Esophagus squamous epithelium (tissue), 5 donors: Measurements from ENCODE around the gene EPC2. TPM values are rescaled to one million over a fixed set of nuclear protein-coding genes. Genes with fewer than 3 reads are reported as not detected.

Experiments
- DNase-seq: peaks from one replicate; lab custom pipeline; 2025; lab: John Stamatoyannopoulos, UW
- H3K27ac ChIP-seq, 4 donors: fragments of 200-600 bp; sonication (generic); one replicate each; pipeline ENCODE4 v1.5.1; 2016 to 2019; ENCODE audit warnings: mild to moderate bottlenecking in 1 of 4
- H3K27me3 ChIP-seq, 4 donors: fragments of 200-600 bp; sonication (generic); 1 replicate in 3 of 4; 2 replicates in 1 of 4; pipeline versions ENCODE4 v1.5.1 to v1.6.0; 2017 to 2021; ENCODE audit warnings: antibody characterized with exemption in 1 of 4
- H3K36me3 ChIP-seq, 3 donors: fragments of 200-600 bp; sonication (generic); one replicate each; pipeline ENCODE4 v1.5.1; 2016 to 2019
- H3K4me1 ChIP-seq, 3 donors: fragments of 200-600 bp; sonication (generic); one replicate each; pipeline ENCODE4 v1.5.1; 2017 to 2019
- H3K4me3 ChIP-seq, 4 donors: fragments of 200-600 bp; sonication (generic); 1 replicate in 3 of 4; 2 replicates in 1 of 4; pipeline ENCODE4 v1.5.1; 2016 to 2019; ENCODE audit warnings: mild to moderate bottlenecking in 2 of 4, moderate library complexity in 1 of 4
- H3K9me3 ChIP-seq, 3 donors: fragments of 200-600 bp; sonication (generic); one replicate each; pipeline ENCODE4 v1.5.1; 2016 to 2019
- POLR2A ChIP-seq, 4 donors: fragments of 450-650 bp; IDR thresholded peaks; one replicate each; pipeline ENCODE4 v1.6.1; 2017; ENCODE audit warnings: antibody characterized with exemption in 4 of 4, mild to moderate bottlenecking in 4 of 4, moderate library complexity in 3 of 4
- WGBS, 2 donors: methylation state at CpG; one replicate each; pipeline ENCODE4 v1.1.5; 2018; 5-methylcytosine and 5-hydroxymethylcytosine counted together
- intact Hi-C: fragments of 100-400 bp; cut with DNase I; formaldehyde crosslinking; loops from one replicate; pipeline ENCODE4 v1.15.0; 2022
- total RNA-seq, 4 donors: library from RNA; depleted of rRNA; stranded (reverse); fragments of >200 nt; gene quantifications; one replicate each; pipeline ENCODE4 v1.1.0, GENCODE V29; 2016
- TF ChIP-seq, protein P1 (sequence below), 6 experiments: fragments of 450-650 bp in 4 of 6; fragments of 200-600 bp in 2 of 6; sonication (generic) in 2 of 6; IDR thresholded peaks; one replicate each; pipeline ENCODE4 v1.5.1; 2016 to 2019; ENCODE audit warnings: antibody characterized with exemption in 6 of 6, mild to moderate bottlenecking in 4 of 6, moderate library complexity in 4 of 6
- donor health status: DM: yes; HTN: yes; CAD: no.

Gene EPC2
- total RNA-seq, 4 donors from 2014 or later = 10.6 to 29.2 (median 15.4) TPM

- intact Hi-C loops = no loop called here
- Histone ChIP-seq H3K9me3 (no peaks in the 10 kb centered on the region), H3K27me3 (no peaks in the 10 kb centered on the region), H3K27ac (no peak overlapping the region), H3K4me1 (no peaks in the 10 kb centered on the region), H3K4me3 (no peak overlapping the region), H3K36me3 (peaks cover 0 to 33% (median 0%) of the 10 kb centered on the region in 3 donors)
- 75 to 96% methylated on average over 1 of the region's 1 CpG for WGBS, 2 donors
- no peak for DNase-seq
- TF ChIP-seq, protein P1, sequence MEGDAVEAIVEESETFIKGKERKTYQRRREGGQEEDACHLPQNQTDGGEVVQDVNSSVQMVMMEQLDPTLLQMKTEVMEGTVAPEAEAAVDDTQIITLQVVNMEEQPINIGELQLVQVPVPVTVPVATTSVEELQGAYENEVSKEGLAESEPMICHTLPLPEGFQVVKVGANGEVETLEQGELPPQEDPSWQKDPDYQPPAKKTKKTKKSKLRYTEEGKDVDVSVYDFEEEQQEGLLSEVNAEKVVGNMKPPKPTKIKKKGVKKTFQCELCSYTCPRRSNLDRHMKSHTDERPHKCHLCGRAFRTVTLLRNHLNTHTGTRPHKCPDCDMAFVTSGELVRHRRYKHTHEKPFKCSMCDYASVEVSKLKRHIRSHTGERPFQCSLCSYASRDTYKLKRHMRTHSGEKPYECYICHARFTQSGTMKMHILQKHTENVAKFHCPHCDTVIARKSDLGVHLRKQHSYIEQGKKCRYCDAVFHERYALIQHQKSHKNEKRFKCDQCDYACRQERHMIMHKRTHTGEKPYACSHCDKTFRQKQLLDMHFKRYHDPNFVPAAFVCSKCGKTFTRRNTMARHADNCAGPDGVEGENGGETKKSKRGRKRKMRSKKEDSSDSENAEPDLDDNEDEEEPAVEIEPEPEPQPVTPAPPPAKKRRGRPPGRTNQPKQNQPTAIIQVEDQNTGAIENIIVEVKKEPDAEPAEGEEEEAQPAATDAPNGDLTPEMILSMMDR (IDR thresholded peaks at IDR 0.05) = no peak
- TF ChIP-seq POLR2A (IDR thresholded peaks at IDR 0.05) = no peak
These were observed 110.3 kb downstream of the EPC2 start for GRCh38 chr2:148754864-148755263.

DNA sequence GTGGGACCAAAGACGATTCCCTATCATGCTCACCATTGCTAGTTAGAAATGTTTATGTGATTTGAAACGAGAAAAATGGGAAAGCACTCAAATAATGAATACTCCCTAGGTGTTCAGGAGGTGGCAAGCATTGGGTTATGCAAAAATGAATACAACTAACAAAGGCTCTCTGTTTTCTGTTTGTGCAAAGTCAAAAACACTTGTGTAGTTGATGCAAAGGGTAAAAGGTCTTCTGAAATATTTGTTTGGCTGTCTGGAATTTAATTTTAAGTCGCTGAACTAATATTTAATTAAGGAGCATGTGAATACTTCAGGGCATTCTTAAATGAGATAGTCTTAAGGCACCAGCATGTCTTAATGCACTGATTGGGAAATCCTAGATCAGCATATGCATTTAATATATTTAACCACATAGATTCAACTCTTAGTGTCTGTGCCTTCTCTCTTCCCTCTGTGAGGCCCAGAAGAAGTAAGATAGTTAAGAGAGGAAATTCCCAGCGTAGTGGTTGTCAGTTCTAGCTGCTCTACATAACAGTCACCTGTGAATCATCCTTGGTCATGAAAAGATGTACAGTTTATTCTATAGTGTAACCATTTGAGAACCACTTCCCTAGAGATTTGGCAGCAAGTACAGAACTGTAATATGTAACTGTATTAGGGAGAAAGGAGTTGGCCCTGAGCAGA is 111.9 kb downstream of the EPC2 start:
- H3K36me3 ChIP-seq = peaks cover 0 to 33% (median 0%) of the 10 kb centered on the region in 3 donors
- WGBS, 2 donors = 62 to 73% methylated on average over 4 of the region's 4 CpGs
- no peaks in the 10 kb centered on the region for H3K9me3 ChIP-seq
- intact Hi-C loops = no loop called here
- H3K27ac ChIP-seq = no peak overlapping the region
- H3K27me3 ChIP-seq = no peaks in the 10 kb centered on the region
- H3K4me1 ChIP-seq = no peaks in the 10 kb centered on the region
- TF ChIP-seq, protein P1 (IDR thresholded peaks at IDR 0.05) = no peak
- no peak for TF ChIP-seq POLR2A (IDR thresholded peaks at IDR 0.05)
- H3K4me3 ChIP-seq = no peak overlapping the region
- no peak for DNase-seq

- WGBS, 2 donors = 76 to 80% methylated on average over 3 of the region's 3 CpGs
- no peaks in the 10 kb centered on the region for H3K27me3 ChIP-seq
- no peaks in the 10 kb centered on the region for H3K4me1 ChIP-seq
- H3K36me3 ChIP-seq = peaks cover 0 to 59% (median 1%) of the 10 kb centered on the region in 3 donors
- no peaks in the 10 kb centered on the region for H3K9me3 ChIP-seq
- DNase-seq = no peak
- H3K4me3 ChIP-seq = no peak overlapping the region
- H3K27ac ChIP-seq = no peak overlapping the region
- TF ChIP-seq, protein P1 (IDR thresholded peaks at IDR 0.05) = no peak
- no peak for TF ChIP-seq POLR2A (IDR thresholded peaks at IDR 0.05)
- intact Hi-C loops = no loop called here
These were observed 120.3 kb downstream of the EPC2 start for GRCh38 chr2:148764815-148765214.

DNA sequence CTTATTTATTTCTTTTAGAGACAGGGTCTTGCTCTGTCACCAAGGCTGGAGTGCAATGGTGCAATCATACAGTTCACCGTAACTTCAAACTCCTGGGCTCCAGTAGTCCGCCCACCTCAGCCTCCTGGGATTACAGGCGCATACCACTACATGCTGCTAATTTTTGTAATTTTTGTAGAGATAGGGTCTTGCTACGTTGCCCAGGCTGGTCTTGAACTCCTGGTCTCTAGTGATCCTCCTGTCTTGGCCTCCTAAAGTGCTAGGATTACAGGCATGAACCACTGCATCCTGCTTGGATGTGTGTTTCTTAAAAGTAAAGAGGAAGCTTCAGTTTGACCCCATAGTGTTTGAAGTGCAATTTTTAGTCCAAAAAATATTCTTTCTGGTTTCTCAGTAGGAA is 125.5 kb downstream of the EPC2 start:
- Histone ChIP-seq H3K27me3 (no peaks in the 10 kb centered on the region), H3K9me3 (no peaks in the 10 kb centered on the region), H3K36me3 (peaks cover 0 to 75% (median 7%) of the 10 kb centered on the region in 3 donors), H3K4me1 (no peaks in the 10 kb centered on the region), H3K4me3 (no peak overlapping the region), H3K27ac (no peak overlapping the region)
- no peak for DNase-seq
- intact Hi-C loops = no loop called here
- TF ChIP-seq POLR2A (IDR thresholded peaks at IDR 0.05) = no peak
- TF ChIP-seq, protein P1 (IDR thresholded peaks at IDR 0.05) = no peak
- WGBS, 2 donors = 93 to 98% methylated on average over 4 of the region's 4 CpGs

- Histone ChIP-seq H3K27ac (no peak overlapping the region), H3K36me3 (peaks cover 5 to 61% (median 7%) of the 10 kb centered on the region in 3 donors), H3K27me3 (no peaks in the 10 kb centered on the region), H3K4me1 (no peaks in the 10 kb centered on the region), H3K4me3 (no peak overlapping the region), H3K9me3 (no peaks in the 10 kb centered on the region)
- intact Hi-C loops = no loop called here
- TF ChIP-seq POLR2A (IDR thresholded peaks at IDR 0.05) = no peak
- TF ChIP-seq, protein P1 (IDR thresholded peaks at IDR 0.05) = no peak
- no peak for DNase-seq
- WGBS, 2 donors = 90 to 91% methylated on average over 5 of the region's 5 CpGs
These were observed 137.0 kb downstream of the EPC2 start for GRCh38 chr2:148781544-148781943.
